ACHN (cell line): ENCODE data around the gene OXER1.
"Not testable (repeated sequence)": the region's sequence is repeated elsewhere in the genome, so short reads cannot be mapped to it uniquely, and the experiment has no call there.

Source experiments
- DNase-seq: peaks from one replicate; pipeline ENCODE4 v3.0.0-alpha.2; 2015
- in situ Hi-C: cut with HindIII; loops from 2 replicates; pipeline ENCODE4 v1.10.0; 2017; ENCODE audit warnings: low sequenced_read_pairs, low pct_ligation_motif_present, low pct_unique_long_range_greater_than_20kb

The OXER1 gene

DNA sequence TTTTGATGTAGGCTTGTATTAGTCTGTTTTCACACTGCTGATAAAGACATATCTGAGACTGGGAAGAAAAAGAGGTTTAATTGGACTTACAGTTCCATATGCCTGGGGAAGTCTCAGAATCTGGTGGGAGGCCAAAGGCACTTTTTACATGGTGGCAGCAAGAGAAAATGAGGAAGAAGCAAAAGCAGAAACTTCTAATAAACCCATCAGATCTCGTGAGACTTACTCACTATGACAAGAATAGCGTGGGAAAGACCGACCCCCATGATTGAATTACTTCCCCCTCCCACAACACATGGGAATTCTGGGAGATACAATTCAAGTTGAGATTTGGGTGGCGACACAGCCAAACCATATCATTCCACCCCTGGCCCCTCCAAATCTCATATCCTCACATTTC, 32.6 kb downstream of the OXER1 start:
- DNase-seq, in situ Hi-C loops: not testable (repeated sequence)

DNA sequence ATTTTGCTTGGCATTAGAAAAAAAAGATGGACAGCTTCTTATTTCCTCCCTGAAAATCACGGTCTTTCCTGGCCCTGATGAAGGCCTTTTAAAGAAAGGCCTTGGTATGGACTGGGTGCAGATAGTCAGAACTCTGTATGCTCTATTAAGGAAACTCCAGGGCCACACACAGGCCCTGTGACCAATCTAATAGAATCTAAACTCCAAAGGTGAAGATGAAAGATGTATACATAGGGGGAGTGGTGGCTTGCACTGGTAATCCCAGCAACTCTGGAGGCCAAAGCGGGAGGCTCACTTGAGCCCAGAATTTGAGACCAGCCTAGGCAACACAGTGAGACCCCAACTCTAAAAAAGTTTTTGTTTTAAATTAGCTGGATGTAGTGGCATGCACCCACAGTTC, 37.3 kb downstream of the OXER1 start:
- in situ Hi-C loops = no loop called here
- DNase-seq = no peak

DNA sequence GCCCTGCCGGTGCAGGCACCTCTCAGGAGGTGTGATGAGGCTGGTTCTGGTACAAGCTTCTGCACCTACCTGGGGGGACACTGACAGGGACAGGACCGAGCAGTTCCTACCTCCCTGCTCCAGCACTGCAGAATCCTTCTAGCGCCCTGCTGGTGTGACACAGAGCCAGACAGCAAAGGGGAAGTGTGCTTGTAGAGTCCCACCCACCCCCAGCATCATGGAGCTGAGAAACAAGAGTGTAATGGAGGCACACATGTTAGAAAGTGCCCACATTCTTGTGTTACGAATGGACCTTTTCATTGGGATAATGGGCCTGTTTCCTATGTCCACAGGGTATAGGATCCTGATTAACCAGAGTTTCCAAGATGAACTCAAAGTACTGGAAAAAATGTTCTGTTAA, 38.3 kb downstream of the OXER1 start:
- DNase-seq = no peak
- in situ Hi-C loops = no loop called here

DNA sequence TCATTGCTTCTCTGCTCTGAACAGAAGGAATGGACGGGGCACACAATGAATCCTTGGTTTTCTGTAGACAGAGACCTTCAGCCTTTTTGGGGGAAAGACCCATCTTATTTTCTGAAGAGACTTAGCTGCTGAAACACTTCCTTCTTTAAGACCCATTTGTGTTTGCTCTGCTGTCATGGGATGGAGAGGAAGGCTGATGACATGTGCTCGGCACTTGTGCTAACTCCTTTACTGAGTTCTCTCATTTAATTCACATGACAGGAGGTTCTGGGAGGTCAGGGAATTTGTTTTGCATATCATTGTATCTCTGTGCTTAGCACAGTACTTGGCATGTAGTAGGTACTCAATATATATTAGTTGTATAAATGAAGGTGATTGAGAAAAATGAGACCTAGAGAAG, 39.0 kb downstream of the OXER1 start:
- DNase-seq = no peak
- in situ Hi-C loops = no loop called here

DNA sequence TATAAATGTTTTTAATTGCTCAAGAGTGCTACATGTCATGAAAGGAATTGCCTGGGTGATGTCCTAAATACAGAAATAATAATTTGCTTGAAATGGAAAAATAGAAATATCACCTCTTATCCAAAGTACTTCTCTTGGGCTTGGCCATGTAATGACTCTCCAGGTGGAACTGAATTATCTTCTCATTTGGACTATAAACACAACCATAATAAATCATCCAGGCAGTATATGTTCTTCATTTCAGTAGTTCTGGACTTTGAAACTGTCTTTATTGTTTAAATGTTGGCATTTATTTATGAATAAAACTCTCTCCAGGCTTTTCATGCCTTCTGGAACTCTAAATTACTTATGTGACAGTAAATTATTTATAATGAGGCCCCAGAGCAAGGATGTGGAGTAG, 40.5 kb downstream of the OXER1 start:
- DNase-seq = no peak
- in situ Hi-C loops = no loop called here

DNA sequence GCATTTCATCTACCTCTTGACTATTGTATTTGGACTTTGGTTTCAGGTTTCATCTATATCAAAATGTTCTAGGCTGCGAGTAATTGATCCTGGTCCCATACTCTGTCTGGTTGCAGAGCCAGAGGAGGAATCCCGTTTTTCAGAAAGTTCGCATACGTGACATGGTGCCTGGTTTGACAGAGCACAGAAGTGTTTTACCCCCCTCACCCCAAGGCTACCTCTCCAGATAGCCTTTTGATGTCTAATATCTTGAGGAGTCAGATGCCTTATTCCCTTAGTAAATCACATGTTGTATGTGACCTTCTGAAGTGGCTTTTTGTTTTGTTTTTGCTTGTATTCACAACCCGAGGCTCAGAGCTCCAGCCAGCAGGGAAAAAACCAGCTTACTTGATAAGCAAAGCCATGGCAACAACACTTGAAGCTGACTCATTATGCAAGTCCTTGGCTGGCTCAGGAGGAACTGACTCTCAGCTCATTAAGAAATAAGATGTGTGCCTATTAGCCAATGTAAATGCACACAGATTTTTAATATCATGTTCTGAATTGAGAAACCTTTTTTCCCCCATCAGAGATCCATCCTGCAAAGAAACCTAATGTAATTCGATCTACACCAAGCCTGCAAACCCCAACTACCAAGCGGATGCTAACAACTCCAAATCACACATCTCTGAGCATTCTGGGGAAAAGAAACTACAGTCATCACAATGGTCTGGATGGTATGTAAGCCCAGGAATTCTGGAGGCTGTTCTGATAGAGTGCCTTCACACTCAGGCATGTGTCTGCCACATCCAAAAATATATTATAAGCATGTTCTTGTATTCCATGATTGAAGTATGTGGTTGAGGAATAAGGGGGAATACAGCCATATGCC, 41.4 kb downstream of the OXER1 start:
- DNase-seq = peak; percentile 43

DNA sequence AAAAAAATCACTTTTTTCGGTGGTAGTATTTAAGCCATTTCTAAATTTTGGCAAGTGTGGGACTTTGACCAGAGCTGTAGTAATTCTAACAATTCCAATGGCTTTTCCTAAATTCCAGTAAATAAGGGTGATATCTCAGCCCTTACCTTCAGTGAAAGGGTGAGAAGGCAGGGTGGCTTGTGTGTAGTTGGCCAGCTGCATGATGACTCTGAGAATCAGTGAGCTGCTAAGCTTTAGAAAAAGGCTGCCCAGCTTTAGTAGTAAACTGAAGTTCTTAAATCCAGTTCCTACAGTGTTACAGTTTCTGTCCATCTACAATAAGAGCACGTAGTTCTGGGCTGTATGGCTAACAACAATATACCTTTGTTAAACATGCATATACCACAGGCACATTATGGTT, 42.0 kb downstream of the OXER1 start:
- no peak for DNase-seq
- in situ Hi-C loops = no loop called here

More for the DNA sequence above, 41.4 kb downstream of the OXER1 start:
- in situ Hi-C loops = no loop called here

DNA sequence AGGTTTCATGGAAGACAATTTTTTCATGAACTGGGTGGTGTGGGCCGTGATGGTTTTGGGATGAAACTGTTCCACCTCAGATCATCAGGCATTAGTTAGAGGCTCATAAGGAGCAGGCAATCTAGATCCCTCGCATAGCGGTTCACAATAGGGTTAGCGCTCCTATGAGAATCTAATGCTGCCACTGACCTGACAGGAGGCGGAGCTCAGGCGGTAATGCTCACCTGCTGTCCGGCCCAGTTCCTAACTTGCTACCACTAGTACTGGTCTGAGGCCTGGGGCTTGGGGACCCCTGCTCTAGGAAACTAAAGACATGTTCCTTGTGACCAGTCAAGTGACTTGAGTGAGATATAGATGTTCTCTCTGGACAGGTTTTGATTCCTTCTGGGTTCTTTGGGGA, 49.2 kb downstream of the OXER1 start:
- in situ Hi-C loops = no loop called here
- DNase-seq = no peak

DNA sequence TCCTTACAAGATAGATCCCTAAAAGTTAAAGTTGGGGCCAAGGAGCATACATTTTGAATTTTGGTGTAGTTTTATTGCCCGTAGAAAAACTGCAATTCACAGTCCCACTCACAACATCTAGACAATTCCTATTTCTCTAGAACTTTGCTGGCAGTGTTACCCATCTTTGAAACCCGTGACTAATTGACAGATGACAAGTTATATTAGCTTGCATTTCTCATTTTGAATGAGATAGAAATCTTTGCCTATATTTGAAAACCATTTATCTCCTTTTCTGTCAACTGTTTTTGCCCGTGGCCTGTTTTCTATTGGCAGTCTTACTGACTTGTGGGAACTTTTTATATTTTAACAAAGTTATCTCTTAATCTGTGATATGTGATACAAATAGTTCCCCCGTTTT, 50.0 kb downstream of the OXER1 start:
- DNase-seq = no peak
- in situ Hi-C loops = no loop called here

DNA sequence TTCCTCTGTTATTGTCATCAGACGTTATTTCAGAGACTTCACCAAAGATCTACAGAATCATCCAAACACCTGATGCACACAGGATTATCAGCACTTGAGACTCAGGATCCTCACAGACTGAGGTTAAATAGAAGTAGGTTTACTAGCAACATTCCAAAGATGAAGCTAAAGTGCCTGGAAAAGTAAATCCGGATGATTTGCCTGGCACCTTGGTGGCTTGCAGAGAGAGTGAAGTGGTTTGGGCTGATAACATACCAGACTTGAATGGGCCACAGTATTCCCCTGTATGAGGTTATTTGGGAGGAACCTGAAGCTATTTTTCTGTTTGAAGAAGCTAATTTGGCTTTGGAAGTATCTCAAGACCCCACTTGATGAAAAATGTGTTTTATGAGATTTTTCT, 51.0 kb downstream of the OXER1 start:
- DNase-seq = no peak
- in situ Hi-C loops = no loop called here
